NCI-H1930 (cell line): ENCODE data around the gene TOM1.

Source experiments
- DNase-seq, 2 experiments: peaks; one replicate each; lab custom pipeline; 2025; lab: John Stamatoyannopoulos, UW

The TOM1 gene

DNA sequence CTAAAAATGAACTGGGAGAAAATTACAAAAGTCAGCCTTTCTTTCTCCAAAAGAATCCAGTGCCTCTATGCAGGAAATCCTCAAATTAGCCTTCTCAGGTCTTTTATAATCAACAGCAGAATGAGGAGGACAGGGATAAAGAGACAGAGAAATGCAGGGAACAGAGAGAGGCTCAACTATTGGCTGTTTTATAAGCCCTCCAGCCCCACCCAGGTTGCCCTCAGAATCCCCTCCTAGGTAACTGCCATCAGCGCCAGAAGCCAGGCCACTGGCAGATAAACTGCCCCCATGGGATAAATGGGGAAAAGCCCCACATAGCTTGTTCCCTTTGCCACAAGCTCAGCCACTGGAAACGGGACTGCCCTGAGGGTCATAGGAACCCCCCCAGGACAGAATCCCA is 70.3 kb downstream of the TOM1 start:
- no peak for DNase-seq

DNA sequence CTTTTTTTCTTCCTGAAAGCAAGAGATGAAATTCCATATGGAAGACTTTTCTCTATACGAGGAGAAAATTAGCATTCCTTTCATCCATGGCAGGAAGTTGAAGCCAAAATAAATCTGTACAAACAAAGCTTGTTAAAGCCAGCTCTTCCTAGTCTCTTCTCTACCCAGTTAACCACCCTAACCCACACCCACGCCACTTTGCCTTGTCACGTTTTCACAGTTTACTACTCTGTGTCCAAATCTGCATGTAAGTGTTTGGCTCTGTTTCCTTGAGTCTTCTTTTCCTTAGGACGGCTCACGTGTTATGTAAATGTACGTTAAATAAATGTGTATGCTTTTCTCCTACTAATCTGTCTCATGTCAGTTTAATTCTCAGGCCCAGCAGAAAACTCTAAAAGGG is 74.1 kb downstream of the TOM1 start:
- DNase-seq, result no peak

GRCh38 chr22:35375031-35375430 is 75.3 kb downstream of the TOM1 start:
- no peak for DNase-seq

DNA sequence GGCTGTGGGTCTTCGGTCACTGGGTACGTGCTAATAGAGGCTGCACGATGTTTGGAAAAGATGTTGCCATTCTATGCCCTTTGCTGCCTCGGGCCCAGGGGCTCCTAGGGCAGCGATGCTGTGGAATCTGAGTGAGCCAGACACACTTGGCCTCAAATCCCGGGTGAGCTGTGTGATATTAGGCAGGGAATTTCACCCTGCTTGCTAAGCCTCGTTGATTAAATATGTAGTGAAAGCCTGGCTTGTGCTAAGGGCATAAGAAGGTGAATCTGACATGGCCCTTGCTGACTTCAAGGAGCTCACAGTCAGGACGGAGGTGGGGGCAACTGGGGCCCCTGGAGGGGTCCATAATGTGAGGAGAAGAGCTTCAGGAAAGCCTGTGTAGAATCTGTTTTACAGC is 75.8 kb downstream of the TOM1 start:
- no peak for DNase-seq

DNA sequence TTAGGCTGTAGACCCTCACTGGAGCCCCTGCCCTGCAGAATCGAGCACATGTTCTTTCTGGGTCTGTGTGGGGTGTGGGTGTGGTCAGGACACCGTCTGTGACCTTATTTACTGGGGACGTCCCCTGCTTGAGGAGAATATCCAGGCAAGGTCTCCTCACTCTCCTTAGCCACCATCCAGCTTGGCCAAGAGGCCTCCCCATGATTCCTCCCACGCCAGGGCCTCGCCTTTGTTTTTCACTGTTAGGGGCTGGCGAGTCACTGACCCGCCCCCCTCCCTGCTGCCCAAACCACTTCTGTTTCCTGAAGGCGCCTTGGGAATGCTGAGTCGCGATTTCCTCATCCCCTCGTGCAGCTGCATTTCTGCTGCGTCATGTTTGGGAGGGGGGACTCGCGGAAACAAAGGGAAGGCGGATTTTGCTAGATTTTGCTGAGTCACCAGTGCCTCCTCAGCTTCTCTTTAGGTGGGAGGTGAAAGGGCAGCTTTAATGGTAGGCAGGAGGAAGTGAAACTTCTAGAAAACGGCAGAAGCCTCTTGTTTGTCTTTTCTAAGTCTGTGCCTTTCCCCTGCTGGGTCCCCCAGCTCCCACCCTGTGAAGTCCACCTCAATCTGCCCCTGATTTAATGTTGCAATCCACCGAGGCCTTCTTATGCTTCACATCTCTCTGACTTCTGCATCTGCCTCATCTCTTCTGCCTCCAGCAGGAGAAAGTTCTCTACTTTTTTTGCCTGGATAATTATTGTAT is 77.2 kb downstream of the TOM1 start:
- peak; percentile 14 to 30 for DNase-seq

DNA sequence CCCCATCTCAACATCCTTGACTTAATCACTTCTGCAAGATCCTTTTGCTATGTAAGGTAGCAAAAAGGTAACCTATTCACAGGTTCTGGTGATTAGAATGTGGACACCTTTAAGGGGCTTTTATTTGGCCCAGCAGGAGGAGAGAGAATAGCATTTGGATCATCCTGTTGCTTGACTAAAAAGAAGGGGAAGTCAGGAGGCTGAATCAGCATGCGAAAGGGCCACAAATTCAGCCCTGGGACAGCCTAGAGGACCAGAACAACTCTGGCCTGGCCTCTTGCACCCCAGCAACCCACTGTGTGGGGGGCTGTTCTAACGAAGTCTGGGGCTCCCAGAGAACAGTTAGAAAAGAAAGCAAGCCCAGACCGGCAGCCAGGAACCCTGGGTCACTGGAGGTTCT is 78.0 kb downstream of the TOM1 start:
- no peak for DNase-seq

DNA sequence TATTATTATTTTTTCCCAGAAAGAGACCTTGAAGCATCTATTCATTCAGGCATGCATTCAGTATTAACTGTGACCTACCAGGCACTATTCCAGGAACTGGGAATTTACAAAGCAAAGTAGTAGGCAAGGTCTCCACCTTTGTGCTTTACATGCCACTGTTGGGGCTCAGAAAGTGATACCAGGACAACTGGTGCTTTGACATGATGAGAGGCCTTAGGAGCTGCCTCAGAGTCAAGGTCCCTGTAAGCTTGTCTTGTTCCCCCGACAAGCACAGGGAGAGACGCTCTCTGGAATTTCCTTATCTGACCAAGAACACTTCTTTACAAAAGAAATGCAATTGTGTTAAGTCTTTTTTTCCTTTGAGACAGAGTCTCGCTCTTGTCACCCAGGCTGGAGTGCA is 78.9 kb downstream of the TOM1 start:
- DNase-seq, result no peak

DNA sequence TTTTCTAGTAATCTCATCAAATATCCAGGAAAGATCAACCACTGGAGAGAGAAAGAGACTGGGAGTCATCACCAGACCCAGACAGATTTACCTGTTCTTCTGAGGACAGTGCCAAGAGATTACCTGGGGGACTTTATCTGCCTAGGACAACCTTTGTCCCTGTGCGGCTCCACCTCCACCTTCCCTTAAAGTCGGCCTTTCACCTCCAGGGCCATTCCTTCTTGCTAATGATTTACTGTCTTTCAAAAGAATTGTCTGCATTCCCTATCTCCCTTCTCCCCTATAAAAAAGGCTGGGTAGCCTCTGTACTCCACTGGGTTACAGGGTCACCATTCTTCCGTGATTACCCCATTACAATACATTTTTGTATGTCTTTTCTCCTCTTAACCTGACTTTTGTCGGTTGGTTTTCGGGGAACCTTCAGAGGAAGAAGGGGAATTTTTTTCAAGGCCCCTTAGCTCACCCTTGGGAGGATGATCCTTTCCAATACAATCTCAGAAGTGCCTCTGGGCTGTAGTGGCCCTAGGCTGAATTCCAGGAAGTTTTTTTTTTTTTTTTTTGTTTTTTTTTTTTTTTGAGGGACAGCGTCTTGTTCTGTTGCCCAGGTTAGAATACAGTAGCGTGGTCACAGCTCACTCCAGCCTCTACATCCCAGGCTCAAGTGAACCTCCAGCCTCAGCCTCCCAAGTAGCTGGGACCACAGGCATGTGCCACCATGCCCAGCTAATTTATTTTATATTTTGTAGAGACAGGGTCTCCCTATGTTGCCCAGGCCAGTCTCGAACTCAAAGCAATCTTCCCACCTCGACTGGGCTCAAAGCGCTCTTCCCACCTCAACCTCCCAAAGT is 79.7 kb downstream of the TOM1 start:
- no peak for DNase-seq

GRCh38 chr22:35380013-35380412 is 80.3 kb downstream of the TOM1 start:
- DNase-seq, result no peak

DNA sequence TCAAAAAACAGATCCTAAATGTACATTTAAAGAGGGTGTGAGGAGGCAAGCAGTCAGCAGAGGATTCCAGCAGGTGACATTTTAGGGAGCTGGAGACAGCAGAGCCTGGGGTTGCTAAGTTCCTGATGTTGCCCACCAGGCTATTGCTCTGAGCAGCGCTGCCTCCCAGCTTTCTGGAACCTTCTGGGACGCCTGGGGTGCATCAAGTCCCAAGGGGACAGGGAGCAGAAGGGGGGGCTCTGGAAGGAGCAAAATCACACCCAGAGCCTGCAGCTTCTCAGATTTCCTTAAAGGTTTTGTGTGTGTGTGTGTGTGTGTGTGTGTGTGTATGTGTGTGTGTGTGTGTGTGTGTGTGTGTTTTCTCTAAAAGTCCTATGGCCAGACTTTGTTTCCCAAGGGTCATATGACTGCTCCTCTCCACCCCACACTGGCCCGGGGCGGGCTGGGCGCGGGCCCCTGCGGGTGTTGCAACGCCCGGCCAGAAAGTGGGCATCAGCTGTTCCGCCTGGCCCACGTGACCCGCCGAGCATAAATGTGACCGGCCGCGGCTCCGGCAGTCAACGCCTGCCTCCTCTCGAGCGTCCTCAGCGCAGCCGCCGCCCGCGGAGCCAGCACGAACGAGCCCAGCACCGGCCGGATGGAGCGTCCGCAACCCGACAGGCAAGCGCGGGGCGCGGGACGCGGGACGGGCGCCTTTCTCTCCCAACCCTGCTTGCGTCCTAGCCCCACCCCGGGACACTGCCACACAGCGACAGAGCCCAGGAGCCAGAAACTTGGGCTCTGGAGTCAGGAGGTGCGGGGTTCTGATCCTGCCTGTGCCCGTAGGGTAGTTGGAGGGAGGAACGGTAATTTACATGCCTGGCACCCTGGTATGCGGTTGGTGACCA is 81.1 kb downstream of the TOM1 start, which contains the start of gene HMOX1:
TSS of gene HMOX1 (plus strand) at position 560 of the 887 bp plus-strand sequence. CDS start at position 638, 78 bp downstream.
- peak; percentile 37 to 57 for DNase-seq

DNA sequence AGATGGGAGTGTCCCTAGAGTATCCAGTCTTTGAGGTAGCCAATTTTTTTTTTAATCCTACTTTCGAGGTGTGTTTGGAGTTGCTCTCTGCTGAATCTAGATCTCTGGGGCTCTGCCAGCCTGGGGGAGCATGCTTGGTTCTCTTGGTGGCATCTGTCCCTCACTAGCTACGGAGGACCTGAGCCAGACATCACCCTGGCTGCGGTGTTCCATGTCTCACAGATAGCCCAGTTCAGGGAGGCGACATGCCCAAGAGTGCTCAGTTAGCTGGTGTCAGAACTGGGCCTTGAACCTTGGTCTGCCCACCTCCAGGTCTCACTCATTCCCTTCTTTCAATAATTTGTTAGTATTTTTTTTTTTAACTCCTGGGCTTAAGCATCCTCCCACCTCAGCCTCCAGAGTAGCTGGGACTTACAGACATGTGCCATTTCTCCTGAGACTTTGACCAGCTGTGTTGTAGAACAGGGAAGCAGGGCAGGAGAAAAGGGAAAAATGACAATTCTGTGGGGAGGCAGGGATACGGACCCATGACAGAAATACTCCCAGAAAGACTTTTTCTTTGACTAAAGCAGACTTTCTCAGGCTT is 81.8 kb downstream of the TOM1 start:
- DNase-seq, result no peak

GRCh38 chr22:35383679-35384071 is 84.0 kb downstream of the TOM1 start:
- DNase-seq, result no peak

DNA sequence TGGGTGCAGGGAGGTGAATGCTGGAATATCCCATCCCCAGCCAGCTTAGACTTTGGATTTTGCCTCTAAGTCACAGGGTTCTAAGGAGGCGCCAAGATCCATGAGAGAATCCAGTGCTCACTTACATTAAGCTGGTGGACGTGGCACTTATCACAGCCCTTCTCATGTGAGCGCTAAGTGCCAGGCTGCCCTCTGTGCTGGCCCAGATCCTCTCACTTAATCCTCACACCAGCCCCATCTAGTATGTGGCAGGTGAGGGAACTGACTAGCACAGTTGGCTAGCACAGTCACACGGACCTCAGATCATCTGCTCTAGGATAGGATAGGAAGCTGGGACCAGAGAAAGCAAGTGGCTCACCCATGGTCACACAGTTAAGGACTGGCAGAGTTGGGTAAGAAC is 84.8 kb downstream of the TOM1 start:
- DNase-seq, result no peak

GRCh38 chr22:35384975-35385588 is 85.4 kb downstream of the TOM1 start:
- no peak for DNase-seq

- no peak for DNase-seq
Observed at GRCh38 chr22:35386670-35387288, 87.1 kb downstream of the TOM1 start.

DNA sequence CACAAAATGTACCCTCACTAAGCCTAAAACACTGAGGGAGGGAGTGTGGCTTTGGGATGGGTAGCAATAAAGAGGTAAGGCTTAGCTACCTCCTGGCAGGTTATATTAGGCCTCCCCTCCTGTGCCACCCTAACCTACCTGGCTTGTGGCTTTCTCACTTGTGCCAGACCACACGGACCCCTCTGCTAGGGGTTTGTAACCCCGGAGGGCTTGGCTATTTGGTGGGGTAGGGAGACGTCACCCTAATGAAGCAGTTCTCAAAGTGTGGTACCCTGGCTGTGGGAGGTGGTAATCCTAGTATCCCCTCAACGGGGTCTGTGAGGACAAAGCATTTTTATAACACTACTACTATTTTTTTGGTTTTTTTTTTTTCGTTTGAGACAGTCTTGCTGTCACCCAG is 91.2 kb downstream of the TOM1 start:
- no peak for DNase-seq

DNA sequence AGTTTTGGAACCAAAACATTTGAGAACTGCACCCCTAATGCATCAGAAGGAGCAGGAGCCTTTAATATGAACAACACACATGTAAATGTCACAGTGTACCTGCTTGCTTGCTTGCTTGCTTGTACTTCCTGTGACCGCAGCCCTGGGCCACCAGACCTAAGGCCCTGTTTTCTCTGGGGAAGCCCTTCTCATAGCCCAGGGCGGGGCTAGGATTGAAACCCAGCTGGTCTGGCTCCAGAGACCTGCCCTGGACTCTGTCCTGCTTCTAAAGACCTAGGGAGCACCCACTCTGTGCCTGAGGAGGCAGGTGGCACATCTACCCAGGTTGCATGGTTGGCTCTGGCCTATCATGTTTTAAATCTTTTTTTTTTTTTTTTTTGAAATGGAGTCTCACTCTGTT is 92.7 kb downstream of the TOM1 start:
- DNase-seq, result no peak

DNA sequence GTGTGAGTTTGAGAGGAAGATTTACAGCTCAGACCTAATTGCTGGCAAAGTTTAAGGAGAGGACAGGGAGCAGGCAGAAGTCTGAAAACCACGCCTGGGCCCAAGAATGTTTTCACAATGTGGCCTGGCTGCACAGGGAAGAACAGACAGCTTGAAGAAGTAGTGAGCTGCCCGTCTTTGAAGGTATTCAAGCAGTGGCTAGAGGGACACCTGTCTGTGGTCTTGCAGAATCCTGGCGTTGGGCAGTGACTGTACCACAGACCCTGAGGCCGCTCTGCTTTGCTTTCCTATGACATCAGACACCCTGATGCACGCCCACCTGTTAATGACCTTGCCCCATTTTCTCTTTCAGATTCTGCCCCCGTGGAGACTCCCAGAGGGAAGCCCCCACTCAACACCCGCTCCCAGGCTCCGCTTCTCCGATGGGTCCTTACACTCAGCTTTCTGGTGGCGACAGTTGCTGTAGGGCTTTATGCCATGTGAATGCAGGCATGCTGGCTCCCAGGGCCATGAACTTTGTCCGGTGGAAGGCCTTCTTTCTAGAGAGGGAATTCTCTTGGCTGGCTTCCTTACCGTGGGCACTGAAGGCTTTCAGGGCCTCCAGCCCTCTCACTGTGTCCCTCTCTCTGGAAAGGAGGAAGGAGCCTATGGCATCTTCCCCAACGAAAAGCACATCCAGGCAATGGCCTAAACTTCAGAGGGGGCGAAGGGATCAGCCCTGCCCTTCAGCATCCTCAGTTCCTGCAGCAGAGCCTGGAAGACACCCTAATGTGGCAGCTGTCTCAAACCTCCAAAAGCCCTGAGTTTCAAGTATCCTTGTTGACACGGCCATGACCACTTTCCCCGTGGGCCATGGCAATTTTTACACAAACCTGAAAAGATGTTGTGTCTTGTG is 93.7 kb downstream of the TOM1 start:
- DNase-seq, result no peak

GRCh38 chr22:35394011-35394312 is 94.3 kb downstream of the TOM1 start:
- DNase-seq, result no peak
